LNCaP clone FGC (cell line): ENCODE measurements around the gene ASTN2.

Experiments
- DNase-seq: peaks from one replicate; pipeline ENCODE4 v3.0.0-alpha.2; 2011; ENCODE audit warnings: low read depth
- H3K4me3 ChIP-seq: 2 replicates; pipeline ENCODE4 v1.5.1; 2011; ENCODE audit warnings: mild to moderate bottlenecking, low read depth, low read length, control low read depth
- CTCF ChIP-seq: IDR thresholded peaks from 2 replicates; pipeline ENCODE4 v1.5.1; 2012; ENCODE audit warnings: mild to moderate bottlenecking; ENCODE audit not compliant: control insufficient read depth, insufficient read depth; ENCODE audit errors: extremely low read depth

Gene ASTN2

GRCh38 chr9:116430849-116431248 is 984.0 kb downstream of the ASTN2 start:
- no peak for DNase-seq
- no peak overlapping the region for H3K4me3 ChIP-seq
- no peak for TF ChIP-seq CTCF

GRCh38 chr9:116425244-116425643 is 989.6 kb downstream of the ASTN2 start:
- no peak for DNase-seq
- no peak overlapping the region for H3K4me3 ChIP-seq
- TF ChIP-seq CTCF = no peak

- no peak overlapping the region for H3K4me3 ChIP-seq
- no peak for TF ChIP-seq CTCF
- no peak for DNase-seq
Measured at GRCh38 chr9:116423149-116423548, 991.7 kb downstream of the ASTN2 start.

- H3K4me3 ChIP-seq = no peak overlapping the region
- TF ChIP-seq CTCF = no peak
- DNase-seq = peak; percentile 15
Measured at GRCh38 chr9:116422119-116422979, 992.5 kb downstream of the ASTN2 start.

GRCh38 chr9:116420993-116421538 is 993.8 kb downstream of the ASTN2 start:
- no peak for DNase-seq
- no peak overlapping the region for H3K4me3 ChIP-seq
- TF ChIP-seq CTCF = no peak

GRCh38 chr9:116419181-116419580 is 995.7 kb downstream of the ASTN2 start:
- TF ChIP-seq CTCF = no peak
- DNase-seq = peak; percentile 33
- no peak overlapping the region for H3K4me3 ChIP-seq

- DNase-seq = no peak
- H3K4me3 ChIP-seq = no peak overlapping the region
- TF ChIP-seq CTCF = no peak
Measured at GRCh38 chr9:116417464-116417863, 997.4 kb downstream of the ASTN2 start.
